SK-N-MC (cell line): ENCODE results near the gene MYL10.

Experiments used
- EZH2 ChIP-seq: fragments of 200-600 bp; sonication (generic); IDR thresholded peaks from one replicate; pipeline ENCODE4 v1.6.1; 2017; ENCODE audit warnings: antibody characterized with exemption
- POLR2AphosphoS5 ChIP-seq: IDR thresholded peaks from 2 replicates; pipeline ENCODE4 v1.6.1; 2012; ENCODE audit warnings: mild to moderate bottlenecking, low read depth, low read length, borderline replicate concordance

GRCh38 chr7:101651112-101651511 lies 22.0 kb upstream of the MYL10 start:
- TF ChIP-seq POLR2AphosphoS5 = no peak
- TF ChIP-seq EZH2 = no peak
